Neural progenitor cell (in vitro differentiated cells): Measurements from ENCODE around the gene VTN. TPM values are rescaled to one million over a fixed set of nuclear protein-coding genes. Genes with fewer than 3 reads are reported as not detected.

ENCODE experiments used
- DNase-seq: peaks from one replicate; pipeline ENCODE4 v3.0.0-alpha.2; 2016; ENCODE audit warnings: low spot score
- H2AFZ ChIP-seq: fragments of 200-600 bp; sonication (generic); replicated peaks from 2 replicates; pipeline ENCODE4 v1.6.1; 2016; ENCODE audit warnings: antibody characterized with exemption
- H3F3A ChIP-seq: fragments of 200-600 bp; sonication (generic); 2 replicates; pipeline ENCODE4 v1.6.1; 2016; ENCODE audit warnings: antibody characterized with exemption, low read depth
- H3K27ac ChIP-seq: fragments of 200-600 bp; sonication (generic); 2 replicates; pipeline ENCODE4 v1.5.1; 2016; ENCODE audit warnings: mild to moderate bottlenecking
- H3K27me3 ChIP-seq: fragments of 200-600 bp; sonication (generic); 2 replicates; pipeline ENCODE4 v1.6.1; 2016; ENCODE audit warnings: mild to moderate bottlenecking, moderate library complexity
- H3K36me3 ChIP-seq: fragments of 200-600 bp; sonication (generic); 2 replicates; pipeline ENCODE4 v1.5.1; 2016
- H3K4me1 ChIP-seq: fragments of 200-600 bp; sonication (generic); 2 replicates; pipeline ENCODE4 v1.6.1; 2016; ENCODE audit warnings: mixed run types
- H3K4me2 ChIP-seq: fragments of 200-600 bp; sonication (generic); 2 replicates; pipeline ENCODE4 v1.6.1; 2016
- H3K4me3 ChIP-seq: fragments of 200-600 bp; sonication (generic); 2 replicates; pipeline ENCODE4 v1.5.1; 2016
- H3K79me2 ChIP-seq: fragments of 200-600 bp; sonication (generic); 2 replicates; pipeline ENCODE4 v1.6.1; 2016; ENCODE audit warnings: low read depth
- H3K9ac ChIP-seq: fragments of 200-600 bp; sonication (generic); 2 replicates; pipeline ENCODE4 v1.6.1; 2016
- H3K9me3 ChIP-seq: fragments of 200-600 bp; sonication (generic); 2 replicates; pipeline ENCODE4 v1.5.1; 2016; ENCODE audit warnings: low read depth
- H4K20me1 ChIP-seq: fragments of 200-600 bp; sonication (generic); 2 replicates; pipeline ENCODE4 v1.6.1; 2016; ENCODE audit warnings: low read depth
- H3K27ac Mint-ChIP-seq: 3 replicates; pipeline ENCODE4 v1.8.0; 2021; ENCODE audit warnings: mixed read lengths
- H3K27me3 Mint-ChIP-seq: 2 replicates; pipeline ENCODE4 v1.8.0; 2022; ENCODE audit warnings: low read depth, mild to moderate bottlenecking, inconsistent platforms, moderate library complexity, mixed read lengths; ENCODE audit not compliant: insufficient read depth
- H3K36me3 Mint-ChIP-seq: 3 replicates; pipeline ENCODE4 v1.8.0; 2021; ENCODE audit warnings: mixed read lengths
- H3K4me1 Mint-ChIP-seq: 3 replicates; pipeline ENCODE4 v1.8.0; 2021; ENCODE audit warnings: mixed read lengths
- H3K4me3 Mint-ChIP-seq: 3 replicates; pipeline ENCODE4 v1.8.0; 2021; ENCODE audit warnings: mild to moderate bottlenecking, moderate library complexity, mixed read lengths
- H3K9me3 Mint-ChIP-seq: 3 replicates; pipeline ENCODE4 v1.8.0; 2020; ENCODE audit warnings: mixed read lengths
- EZH2 ChIP-seq: fragments of 200-600 bp; sonication (generic); IDR thresholded peaks from 2 replicates; pipeline ENCODE4 v1.6.1; 2017; ENCODE audit warnings: antibody characterized with exemption, mild to moderate bottlenecking, moderate library complexity
- EZH2phosphoT487 ChIP-seq: fragments of 200-600 bp; sonication (generic); IDR thresholded peaks from 2 replicates; pipeline ENCODE4 v1.6.1; 2017; ENCODE audit warnings: antibody characterized with exemption
- microRNA-seq: library from miRNA; unstranded; fragments of <30 nt; microRNA quantifications from one replicate; pipeline ENCODE4, GENCODE V29; 2016
- total RNA-seq: library from RNA; depleted of rRNA; stranded (reverse); fragments of >200 nt; gene quantifications from 2 replicates; pipeline ENCODE4 v1.2.3, GENCODE V29; 2015; ENCODE audit warnings: low replicate concordance
- TF ChIP-seq, protein P1 (sequence below): fragments of 200-600 bp; sonication (generic); IDR thresholded peaks from 2 replicates; pipeline ENCODE4 v1.5.1; 2017; ENCODE audit warnings: antibody characterized with exemption, mild to moderate bottlenecking

The VTN gene
- total RNA-seq, 1 donor from 2014 or later: 1.2 TPM

DNA sequence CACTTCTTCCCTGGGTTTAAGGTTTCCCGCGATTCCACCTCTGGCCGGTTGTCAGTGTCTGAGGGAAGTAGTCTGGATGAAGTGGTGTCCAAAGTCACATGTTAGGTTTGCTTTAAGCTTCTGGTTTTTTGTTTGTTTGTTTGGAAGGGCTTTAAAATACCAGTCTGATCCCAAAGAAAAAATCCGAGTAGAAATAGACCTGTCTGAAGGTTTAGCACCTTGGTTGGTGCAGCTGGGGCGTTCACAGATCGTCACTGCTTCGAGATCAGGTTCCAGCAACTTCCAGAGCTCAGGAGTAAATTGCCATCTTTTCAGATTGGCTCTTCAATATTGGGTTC, 50.5 kb downstream of the VTN start:
- Histone ChIP-seq H2AFZ (peak overlapping the region; percentile 62), H3K79me2 (peaks cover 58% of the 10 kb centered on the region), H3K9ac (peak overlapping the region; percentile 76), H3K36me3 (no peaks in the 10 kb centered on the region), H3K4me3 (peak overlapping the region; percentile 80), H3K27me3 (no peaks in the 10 kb centered on the region), H3K9me3 (no peaks in the 10 kb centered on the region), H3K4me1 (peaks cover 30% of the 10 kb centered on the region), H3K27ac (peak overlapping the region; percentile 73), H3K4me2 (peak overlapping the region; percentile 85), H4K20me1 (peaks cover 46% of the 10 kb centered on the region), H3F3A (peaks cover 4% of the 10 kb centered on the region)
- Mint-ChIP-seq H3K4me1 (peaks cover 46% of the 10 kb centered on the region), H3K27ac (peak overlapping the region; percentile 31), H3K36me3 (peaks cover 11% of the 10 kb centered on the region), H3K9me3 (no peaks in the 10 kb centered on the region), H3K4me3 (peak overlapping the region; percentile 97), H3K27me3 (no peaks in the 10 kb centered on the region)
- TF ChIP-seq, protein P1, sequence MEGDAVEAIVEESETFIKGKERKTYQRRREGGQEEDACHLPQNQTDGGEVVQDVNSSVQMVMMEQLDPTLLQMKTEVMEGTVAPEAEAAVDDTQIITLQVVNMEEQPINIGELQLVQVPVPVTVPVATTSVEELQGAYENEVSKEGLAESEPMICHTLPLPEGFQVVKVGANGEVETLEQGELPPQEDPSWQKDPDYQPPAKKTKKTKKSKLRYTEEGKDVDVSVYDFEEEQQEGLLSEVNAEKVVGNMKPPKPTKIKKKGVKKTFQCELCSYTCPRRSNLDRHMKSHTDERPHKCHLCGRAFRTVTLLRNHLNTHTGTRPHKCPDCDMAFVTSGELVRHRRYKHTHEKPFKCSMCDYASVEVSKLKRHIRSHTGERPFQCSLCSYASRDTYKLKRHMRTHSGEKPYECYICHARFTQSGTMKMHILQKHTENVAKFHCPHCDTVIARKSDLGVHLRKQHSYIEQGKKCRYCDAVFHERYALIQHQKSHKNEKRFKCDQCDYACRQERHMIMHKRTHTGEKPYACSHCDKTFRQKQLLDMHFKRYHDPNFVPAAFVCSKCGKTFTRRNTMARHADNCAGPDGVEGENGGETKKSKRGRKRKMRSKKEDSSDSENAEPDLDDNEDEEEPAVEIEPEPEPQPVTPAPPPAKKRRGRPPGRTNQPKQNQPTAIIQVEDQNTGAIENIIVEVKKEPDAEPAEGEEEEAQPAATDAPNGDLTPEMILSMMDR: no peak
- TF ChIP-seq EZH2: no peak
- no peak for TF ChIP-seq EZH2phosphoT487
- DNase-seq: no peak

DNA sequence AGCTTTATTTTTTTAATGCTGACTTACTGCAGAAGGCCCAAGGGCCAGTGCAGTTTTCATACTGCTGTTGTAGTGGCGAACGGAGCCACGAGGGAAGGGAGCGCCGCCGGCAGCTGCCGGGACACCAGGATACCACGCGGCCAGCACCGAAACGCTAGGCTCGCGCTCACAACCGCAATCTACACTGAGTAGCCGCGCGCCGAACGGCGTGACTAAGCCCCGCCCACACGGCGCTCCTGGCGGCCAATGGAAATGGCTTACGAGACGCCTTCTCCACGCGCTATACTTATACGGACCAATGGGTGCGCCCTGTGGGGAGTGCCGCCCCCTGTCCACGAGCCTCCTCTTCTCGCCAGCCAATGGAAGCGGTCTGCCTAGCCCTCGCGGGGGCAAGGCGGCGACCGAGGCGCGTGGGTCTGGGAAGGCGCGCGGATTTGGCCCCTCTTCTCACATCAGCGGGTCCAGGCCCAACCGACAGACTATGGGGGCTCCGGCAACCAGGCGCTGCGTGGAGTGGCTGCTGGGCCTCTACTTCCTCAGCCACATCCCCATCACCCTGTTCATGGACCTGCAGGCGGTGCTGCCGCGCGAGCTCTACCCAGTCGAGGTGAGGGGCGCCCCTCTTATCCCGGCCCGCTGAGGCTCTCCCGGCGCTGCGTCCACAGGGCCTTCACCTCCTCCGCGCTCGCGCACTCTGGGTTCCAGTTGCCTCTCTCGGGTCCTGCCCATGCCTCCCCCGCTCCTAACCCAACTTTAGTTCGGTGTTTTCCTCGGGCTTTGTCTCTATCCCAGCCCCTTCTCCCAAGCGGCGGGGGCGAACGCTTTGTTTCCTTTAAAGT, 51.1 kb downstream of the VTN start, which contains the start of gene TMEM97:
TSS of gene TMEM97 (plus strand) at position 442 of the 839 bp plus-strand sequence. CDS start at position 482, 40 bp downstream.
- Histone ChIP-seq H3K4me2 (peak within 1 kb of the TSS; percentile 85), H3K9ac (peak within 1 kb of the TSS; percentile 76), H3K4me1 (peaks cover 27% of the 10 kb centered on the region), H3K9me3 (no peaks in the 10 kb centered on the region), H3K36me3 (no peaks in the 10 kb centered on the region), H3K4me3 (peak within 1 kb of the TSS; percentile 80), H3K27ac (peak within 1 kb of the TSS; percentile 73), H3K79me2 (peaks cover 52% of the 10 kb centered on the region), H3F3A (peaks cover 4% of the 10 kb centered on the region), H2AFZ (peak within 1 kb of the TSS; percentile 62), H3K27me3 (no peaks in the 10 kb centered on the region), H4K20me1 (peaks cover 40% of the 10 kb centered on the region)
- Mint-ChIP-seq H3K36me3 (peaks cover 11% of the 10 kb centered on the region), H3K27me3 (no peaks in the 10 kb centered on the region), H3K4me1 (peaks cover 46% of the 10 kb centered on the region), H3K9me3 (no peaks in the 10 kb centered on the region), H3K27ac (peak within 1 kb of the TSS; percentile 51), H3K4me3 (peak within 1 kb of the TSS; percentile 97)
- peak; percentile 97 for DNase-seq
- TF ChIP-seq EZH2: peak; percentile 24
- TF ChIP-seq, protein P1: no peak

DNA sequence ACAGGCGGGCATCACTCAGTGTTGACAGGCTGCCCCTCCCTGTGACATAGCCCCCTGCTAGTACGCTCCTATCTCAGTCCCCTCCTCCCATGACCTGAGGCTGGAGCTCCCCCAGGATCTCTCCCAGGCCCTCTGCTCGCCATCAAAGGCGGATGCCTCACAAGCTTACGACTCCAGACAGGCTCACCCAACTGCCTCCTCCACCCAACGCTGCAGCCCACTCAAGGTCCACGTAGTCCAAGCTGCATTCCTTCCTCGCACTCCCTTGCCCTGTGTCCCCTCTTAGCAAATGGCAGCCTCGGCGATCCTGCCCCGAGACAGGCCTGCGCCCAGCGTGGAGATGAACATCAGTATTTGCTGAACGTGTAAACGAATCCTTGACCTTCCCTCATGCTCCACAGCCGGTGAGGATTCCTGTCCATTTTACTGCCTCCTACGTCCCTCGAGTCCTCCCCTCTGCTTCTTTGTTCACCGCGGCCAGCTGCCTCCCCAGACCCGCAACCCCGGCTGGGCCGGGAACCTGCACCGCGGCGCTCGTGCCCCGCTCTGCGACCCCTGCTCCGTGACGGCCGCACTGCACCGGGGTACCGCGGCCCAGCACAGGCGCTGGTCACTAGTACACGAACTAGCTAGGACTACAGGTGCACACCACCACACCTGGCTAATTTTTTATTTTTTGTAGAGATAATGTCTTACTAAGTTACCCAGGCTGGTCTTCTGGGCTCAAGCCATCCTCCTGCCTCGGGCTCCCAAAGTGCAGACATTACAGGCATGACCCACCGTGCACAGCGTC, 51.9 kb downstream of the VTN start:
- peak overlapping the region; percentile 85 for H3K4me2 ChIP-seq
- H3K27ac ChIP-seq: peak overlapping the region; percentile 34
- peak overlapping the region; percentile 33 for H3K9ac ChIP-seq
- H3K4me1 ChIP-seq: peaks cover 23% of the 10 kb centered on the region
- peaks cover 32% of the 10 kb centered on the region for H4K20me1 ChIP-seq
- DNase-seq: peak; percentile 64
- Mint-ChIP-seq H3K9me3 (no peaks in the 10 kb centered on the region), H3K36me3 (peaks cover 11% of the 10 kb centered on the region), H3K27ac (peak overlapping the region; percentile 51), H3K27me3 (no peaks in the 10 kb centered on the region), H3K4me3 (peak overlapping the region; percentile 97), H3K4me1 (peaks cover 45% of the 10 kb centered on the region)
- peaks cover 4% of the 10 kb centered on the region for H3F3A ChIP-seq
- no peaks in the 10 kb centered on the region for H3K9me3 ChIP-seq
- H3K79me2 ChIP-seq: peaks cover 44% of the 10 kb centered on the region
- H2AFZ ChIP-seq: peak overlapping the region; percentile 48
- peak overlapping the region; percentile 80 for H3K4me3 ChIP-seq
- no peaks in the 10 kb centered on the region for H3K27me3 ChIP-seq
- TF ChIP-seq, protein P1: no peak
- no peak for TF ChIP-seq EZH2phosphoT487
- TF ChIP-seq EZH2: no peak
- no peaks in the 10 kb centered on the region for H3K36me3 ChIP-seq

Small RNAs within 50 kb of the gene (microRNA-seq; reads per million reads assigned to microRNA genes)
- gene MIR4723: not detected

Other genes with a start within 250 kb of the VTN start
- 126 and 136 TPM in 2 replicates for gene TMEM97, start 51.1 kb downstream of the VTN start, total RNA-seq
- gene IFT20, start 34.8 kb downstream of the VTN start, total RNA-seq: 25.7 and 68.2 TPM in 2 replicates
- 13.7 and 18.6 TPM in 2 replicates for gene TNFAIP1, start 34.5 kb downstream of the VTN start, total RNA-seq
- gene POLDIP2, start 12.8 kb downstream of the VTN start, total RNA-seq: 44.6 and 65.0 TPM in 2 replicates
- not detected in 2 replicates for gene SEBOX, start 5.1 kb downstream of the VTN start, total RNA-seq
- 3.1 and 5.5 TPM in 2 replicates for gene SARM1, start 1.4 kb upstream of the VTN start, total RNA-seq
- gene SLC46A1, start 35.9 kb upstream of the VTN start, total RNA-seq: 2.4 TPM in 2 replicates
- gene SLC13A2, start 103.3 kb upstream of the VTN start, total RNA-seq: not detected in 2 replicates
- not detected in 2 replicates for gene FOXN1, start 136.0 kb upstream of the VTN start, total RNA-seq
- gene UNC119, start 182.3 kb upstream of the VTN start, total RNA-seq: 61.4 and 103 TPM in 2 replicates
- 15.2 and 39.5 TPM in 2 replicates for gene PIGS, start 201.2 kb upstream of the VTN start, total RNA-seq
- 38.6 and 66.6 TPM in 2 replicates for gene ALDOC, start 206.6 kb upstream of the VTN start, total RNA-seq
- 141 TPM in 2 replicates for gene SPAG5, start 228.7 kb upstream of the VTN start, total RNA-seq
- 26.5 and 31.8 TPM in 2 replicates for gene RSKR, start 243.9 kb upstream of the VTN start, total RNA-seq